Thymus (tissue), 11 donors: ENCODE measurements around the gene NNAT. TPM values are rescaled to one million over a fixed set of nuclear protein-coding genes. Genes with fewer than 3 reads are reported as not detected.

Experiments
- DNase-seq, 9 donors: peaks; one replicate each; pipeline ENCODE4 v3.0.0-alpha.2; 2013; ENCODE audit warnings: low spot score in 9 of 9, low read depth in 6 of 9, missing footprints in 1 of 9
- H3K27ac ChIP-seq, 2 donors: one replicate each; pipeline ENCODE4 v1.5.1; 2013; ENCODE audit warnings: control low read depth in 1 of 2, low read depth in 1 of 2, low read length in 1 of 2, mild to moderate bottlenecking in 1 of 2, moderate library complexity in 1 of 2
- H3K27me3 ChIP-seq, 2 donors: one replicate each; pipeline ENCODE4 v1.5.1; 2013; ENCODE audit warnings: low read length in 1 of 2; ENCODE audit not compliant: control insufficient read depth in 2 of 2, insufficient read depth in 1 of 2
- H3K36me3 ChIP-seq, 2 donors: one replicate each; pipeline ENCODE4 v1.5.1; 2013; ENCODE audit warnings: low read length in 1 of 2, mild to moderate bottlenecking in 1 of 2, moderate library complexity in 1 of 2; ENCODE audit not compliant: control insufficient read depth in 2 of 2, insufficient read depth in 2 of 2
- H3K4me1 ChIP-seq, 2 donors: one replicate each; pipeline ENCODE4 v1.5.1; 2013; ENCODE audit warnings: low read length in 2 of 2; ENCODE audit not compliant: control insufficient read depth in 2 of 2, insufficient read depth in 2 of 2
- H3K4me3 ChIP-seq, 2 donors: one replicate each; pipeline ENCODE4 v1.5.1; 2013; ENCODE audit warnings: low read length in 2 of 2, control low read depth in 1 of 2, mild to moderate bottlenecking in 1 of 2
- H3K9me3 ChIP-seq, 2 donors: one replicate each; pipeline ENCODE4 v1.5.1; 2013; ENCODE audit warnings: low read length in 1 of 2, mild to moderate bottlenecking in 1 of 2; ENCODE audit not compliant: control insufficient read depth in 2 of 2, insufficient read depth in 1 of 2
- WGBS: extraction: QIAGEN DNeasy Blood & Tissue Kit; methylation state at CpG from one replicate; pipeline ENCODE4 v1.1.7; 2013; 5-methylcytosine and 5-hydroxymethylcytosine counted together
- polyA plus RNA-seq: library from polyadenylated mRNA; stranded (reverse); fragments of 200-250 nt; gene quantifications from one replicate; pipeline ENCODE4 v1.2.3, GENCODE V29; 2013
- total RNA-seq: library from RNA; stranded (reverse); fragments of 120-200 nt; gene quantifications from one replicate; pipeline ENCODE4 v1.2.4, GENCODE V29; 2013
- donor health status: healthy.

Gene NNAT
- total and polyA plus RNA-seq, 2 donors: 16.1 to 19.9 TPM

DNA sequence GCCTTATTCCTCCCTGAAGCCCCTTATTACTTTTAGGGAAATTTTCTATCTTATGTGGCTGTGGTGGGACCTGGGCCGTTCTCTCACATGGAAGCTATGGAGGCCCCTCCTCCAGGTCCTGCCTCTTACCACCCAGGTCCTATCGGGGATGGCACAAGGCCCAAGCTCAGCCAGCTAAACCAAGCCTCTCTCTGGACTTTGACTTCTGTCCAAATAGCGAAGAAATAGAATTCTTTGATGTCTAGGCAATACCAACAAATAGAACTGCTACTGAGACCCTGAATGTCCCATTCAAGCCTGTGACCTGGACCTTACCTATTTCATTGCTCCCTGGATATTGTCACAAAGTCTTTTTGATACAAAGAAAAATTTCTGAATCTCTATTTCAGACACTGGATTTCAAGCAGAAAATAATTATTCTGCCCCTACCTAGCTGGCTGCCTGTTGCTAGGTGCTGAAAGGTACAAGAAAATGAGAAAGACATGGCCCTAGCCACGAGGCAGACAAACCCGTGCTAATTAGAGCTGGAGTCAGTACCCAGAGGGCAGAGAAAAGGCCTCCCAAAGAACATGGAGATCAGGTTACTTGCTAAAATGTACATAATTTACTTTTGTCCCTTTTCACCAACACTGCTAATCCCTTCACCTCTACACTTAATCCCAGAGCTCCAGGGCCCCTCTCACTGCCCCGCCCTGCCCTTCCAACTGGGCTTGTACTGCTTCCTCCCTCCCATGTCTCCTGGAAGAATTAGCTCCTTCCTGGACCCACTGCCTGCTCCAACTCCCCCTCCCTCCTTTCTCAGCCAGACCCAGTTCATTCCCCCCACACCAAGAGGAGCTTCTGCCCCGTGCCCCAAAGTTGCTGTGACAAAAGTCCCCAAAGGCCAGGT is 15.5 kb upstream of the NNAT start:
- Histone ChIP-seq H3K27ac (no peak overlapping the region), H3K4me3 (no peak overlapping the region), H3K27me3 (no peaks in the 10 kb centered on the region), H3K4me1 (no peaks in the 10 kb centered on the region), H3K36me3 (peaks cover 0 to 3% of the 10 kb centered on the region in 2 donors), H3K9me3 (no peaks in the 10 kb centered on the region)
- no peak for DNase-seq
- 97% methylated on average over 7 of the region's 7 CpGs for WGBS

DNA sequence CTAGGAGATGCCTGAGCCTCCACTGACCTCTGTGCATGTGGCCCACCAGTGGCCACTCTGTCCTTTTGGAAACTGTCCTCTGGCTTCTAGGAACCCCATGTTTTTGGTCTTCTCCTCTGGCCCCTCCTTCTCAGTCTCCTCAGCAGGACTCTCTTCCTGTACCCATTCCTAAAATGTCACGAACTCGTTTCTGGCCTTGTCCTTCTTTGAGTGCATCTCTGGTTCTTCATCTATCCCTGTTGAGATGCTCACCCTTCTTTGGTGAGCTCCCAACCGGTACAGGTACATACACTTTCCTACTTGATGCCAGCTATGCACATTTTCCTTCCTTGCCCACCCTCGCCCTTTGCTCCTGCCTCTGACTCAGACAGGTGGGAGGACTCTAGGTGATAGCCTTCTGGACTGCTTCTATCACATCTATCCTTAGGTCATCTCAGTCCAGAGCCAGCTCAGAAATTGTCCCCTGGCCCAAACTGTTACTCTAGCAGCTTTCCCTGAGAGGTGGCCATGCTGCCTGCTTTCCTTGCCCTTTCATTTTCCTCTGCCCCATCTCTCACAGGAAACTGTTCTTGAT is 14.8 kb upstream of the NNAT start:
- DNase-seq: no peak
- 94% methylated on average over 4 of the region's 4 CpGs for WGBS

DNA sequence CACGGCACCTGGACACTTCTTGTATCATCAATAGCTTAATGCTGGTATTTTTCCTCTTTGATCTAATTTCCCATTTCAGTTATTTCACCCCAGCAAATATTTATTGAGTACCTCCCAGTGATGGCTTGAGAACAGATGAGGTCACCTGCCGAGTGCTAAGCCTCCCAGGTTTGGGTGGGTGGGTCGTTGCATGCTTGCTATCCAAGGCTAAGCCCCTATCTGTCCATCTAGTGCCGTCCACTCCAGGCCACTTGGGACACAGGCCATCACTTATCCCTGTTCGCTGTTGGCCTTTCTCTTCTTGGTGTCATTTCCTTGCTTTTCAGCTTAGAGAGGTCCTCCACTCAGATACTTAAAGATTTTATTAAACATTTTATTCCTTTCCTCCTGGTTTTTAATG is 10.8 kb upstream of the NNAT start:
- 96% methylated on average over 5 of the region's 5 CpGs for WGBS
- Histone ChIP-seq H3K4me3 (no peak overlapping the region), H3K9me3 (no peaks in the 10 kb centered on the region), H3K36me3 (peaks cover 3 to 8% of the 10 kb centered on the region in 2 donors), H3K27ac (no peak overlapping the region), H3K4me1 (no peaks in the 10 kb centered on the region), H3K27me3 (no peaks in the 10 kb centered on the region)
- no peak for DNase-seq

More for the DNA sequence above, 14.8 kb upstream of the NNAT start:
- Histone ChIP-seq H3K27ac (no peak overlapping the region), H3K36me3 (peaks cover 3 to 4% of the 10 kb centered on the region in 2 donors), H3K4me1 (no peaks in the 10 kb centered on the region), H3K27me3 (no peaks in the 10 kb centered on the region), H3K4me3 (no peak overlapping the region), H3K9me3 (no peaks in the 10 kb centered on the region)

DNA sequence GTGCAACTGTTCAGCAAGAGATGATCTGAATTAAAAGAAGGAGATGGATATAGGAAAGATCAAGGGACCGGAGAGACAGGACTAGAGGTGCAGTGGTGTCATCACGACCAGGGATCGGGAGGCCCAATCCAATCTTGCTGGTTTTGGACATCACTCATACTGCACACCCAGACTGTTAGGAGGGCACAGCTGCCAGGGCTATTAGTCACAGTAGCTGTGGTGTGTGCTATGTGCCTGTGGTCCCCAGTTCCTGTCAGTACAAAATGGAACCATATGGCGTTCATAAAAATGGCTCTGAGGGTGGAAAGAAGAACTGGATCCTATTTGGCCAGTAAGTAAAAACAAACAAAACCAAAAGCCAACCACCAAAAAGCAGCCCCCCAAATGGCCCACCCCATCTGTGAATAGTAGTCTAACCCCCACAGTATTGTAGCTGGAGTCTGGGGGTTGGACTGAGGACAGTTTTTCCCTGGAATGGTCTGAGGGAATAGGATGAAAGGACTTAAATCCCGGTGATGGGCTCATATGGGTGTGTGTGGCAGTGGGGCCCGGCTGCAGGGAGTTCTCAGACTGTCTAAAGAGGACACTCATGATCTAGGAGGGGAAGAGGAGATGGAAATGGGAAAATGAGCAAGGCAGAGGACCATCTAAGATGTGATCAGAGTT is 9.3 kb upstream of the NNAT start:
- H3K36me3 ChIP-seq: peaks cover 3 to 8% of the 10 kb centered on the region in 2 donors
- H3K4me1 ChIP-seq: peaks cover 0 to 7% of the 10 kb centered on the region in 2 donors
- H3K27me3 ChIP-seq: no peaks in the 10 kb centered on the region
- DNase-seq: no peak
- H3K9me3 ChIP-seq: no peaks in the 10 kb centered on the region
- no peak overlapping the region for H3K27ac ChIP-seq
- 99% methylated on average over 6 of the region's 6 CpGs for WGBS
- no peak overlapping the region for H3K4me3 ChIP-seq

DNA sequence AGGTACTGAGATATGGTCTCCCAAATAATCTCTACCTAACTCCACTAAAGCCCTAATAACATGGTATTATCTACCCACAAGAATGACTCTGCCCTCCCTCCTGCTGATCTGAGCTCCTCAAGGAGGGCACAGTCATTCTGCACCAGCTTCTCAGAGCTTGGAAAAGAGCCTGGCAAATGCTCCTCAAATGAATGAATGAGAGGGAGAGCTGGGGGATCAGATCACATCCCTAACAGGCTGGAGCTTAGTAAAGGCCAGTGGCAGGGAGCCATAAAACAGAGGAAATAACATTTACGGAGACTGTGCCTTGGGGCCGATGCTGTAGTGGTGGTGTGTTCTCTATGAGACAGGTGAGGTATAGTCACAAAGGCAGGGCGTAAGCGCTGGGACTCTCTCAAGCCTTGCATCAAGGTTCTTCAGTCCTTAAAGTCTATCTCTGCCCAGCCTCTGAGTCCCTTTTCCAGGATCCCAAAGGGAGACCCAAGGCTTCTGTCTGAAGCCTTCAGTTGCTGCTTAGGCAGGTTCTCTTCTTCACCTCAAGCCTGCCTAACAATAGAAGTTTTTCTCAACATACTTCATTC is 7.2 kb upstream of the NNAT start:
- DNase-seq: no peak
- Histone ChIP-seq H3K27ac (no peak overlapping the region), H3K36me3 (peaks cover 11 to 14% of the 10 kb centered on the region in 2 donors), H3K4me3 (no peak overlapping the region), H3K4me1 (peaks cover 0 to 7% of the 10 kb centered on the region in 2 donors), H3K27me3 (no peaks in the 10 kb centered on the region), H3K9me3 (no peaks in the 10 kb centered on the region)
- WGBS: over 99% methylated on average over 4 of the region's 4 CpGs

DNA sequence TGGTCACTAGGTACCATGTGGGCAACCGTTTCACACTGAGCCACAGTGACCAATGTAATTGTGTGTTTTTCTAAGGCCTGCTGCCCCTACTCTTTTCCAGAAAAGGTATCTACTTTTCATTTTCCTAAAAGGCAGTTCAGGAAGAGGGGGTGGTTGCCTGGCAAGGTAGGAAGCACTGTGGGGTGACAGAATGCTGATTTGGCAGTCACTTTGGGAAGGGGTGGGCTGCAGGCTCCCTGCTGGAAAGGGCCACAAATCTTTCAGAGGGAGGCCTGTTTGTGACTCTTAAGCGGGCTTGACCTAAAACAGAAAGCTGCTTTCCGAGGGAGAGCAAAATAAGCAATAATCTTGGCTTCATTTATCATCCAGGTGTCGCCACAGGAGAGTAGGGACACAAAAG is 5.2 kb upstream of the NNAT start:
- Histone ChIP-seq H3K4me1 (peaks cover 0 to 7% of the 10 kb centered on the region in 2 donors), H3K4me3 (no peak overlapping the region), H3K9me3 (peaks cover 1 to 8% of the 10 kb centered on the region in 2 donors), H3K36me3 (peaks cover 10 to 11% of the 10 kb centered on the region in 2 donors), H3K27ac (no peak overlapping the region), H3K27me3 (peaks cover 0 to 16% of the 10 kb centered on the region in 2 donors)
- DNase-seq: no peak
- WGBS: 98% methylated on average over 4 of the region's 4 CpGs

DNA sequence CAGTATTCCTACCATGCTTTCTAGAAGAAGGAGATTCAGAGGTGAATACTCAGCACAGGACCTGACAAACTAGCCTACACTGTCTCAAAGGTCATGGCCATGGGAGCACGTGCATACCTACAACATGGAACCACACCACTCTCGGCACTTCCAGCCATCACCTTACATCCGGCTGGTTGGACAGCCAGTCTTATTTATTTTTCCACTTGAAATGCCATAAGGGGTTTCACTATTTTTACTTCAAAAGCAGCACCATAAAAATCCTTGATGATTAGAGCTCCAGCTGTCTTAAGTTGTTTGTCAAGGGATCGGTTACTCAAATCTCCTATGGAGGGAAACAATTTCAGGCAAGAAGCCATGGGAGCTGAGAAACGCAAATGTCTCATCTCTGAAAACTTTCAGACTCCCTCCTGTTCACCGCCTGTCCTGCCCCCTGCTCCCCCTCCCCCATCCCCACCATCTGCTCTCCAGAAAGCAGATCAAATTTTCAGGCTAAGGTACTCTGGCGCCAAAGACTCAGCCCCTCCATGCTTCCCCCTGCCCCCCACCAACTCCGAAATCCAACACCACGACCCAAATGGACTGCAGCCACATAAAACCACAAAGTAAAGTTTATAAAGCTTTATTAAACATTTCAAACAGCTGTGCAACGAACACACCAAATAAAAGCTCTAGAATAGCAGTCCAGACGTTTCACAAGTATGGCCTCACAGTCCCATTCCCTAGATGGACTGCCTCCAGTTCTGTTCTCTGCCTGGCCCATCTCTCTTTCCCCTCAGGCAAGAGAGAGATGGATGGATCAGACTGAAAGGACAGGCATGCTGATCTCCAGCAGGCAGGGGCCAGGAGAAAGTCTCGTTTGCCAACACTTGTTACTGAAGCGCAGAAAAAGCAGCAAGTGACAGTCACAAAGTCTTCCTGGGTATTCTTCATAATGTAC is 4.0 kb upstream of the NNAT start:
- peak overlapping the region; percentile 3 to 37 for H3K27ac ChIP-seq
- H3K27me3 ChIP-seq: peaks cover 0 to 25% of the 10 kb centered on the region in 2 donors
- H3K4me3 ChIP-seq: no peak overlapping the region
- DNase-seq: peak in 1 of 9 donors; percentile 30
- WGBS: 93% methylated on average over 13 of the region's 13 CpGs
- peaks cover 10% of the 10 kb centered on the region in 2 donors for H3K36me3 ChIP-seq
- peaks cover 6 to 15% of the 10 kb centered on the region in 2 donors for H3K9me3 ChIP-seq
- H3K4me1 ChIP-seq: peaks cover 0 to 14% of the 10 kb centered on the region in 2 donors

DNA sequence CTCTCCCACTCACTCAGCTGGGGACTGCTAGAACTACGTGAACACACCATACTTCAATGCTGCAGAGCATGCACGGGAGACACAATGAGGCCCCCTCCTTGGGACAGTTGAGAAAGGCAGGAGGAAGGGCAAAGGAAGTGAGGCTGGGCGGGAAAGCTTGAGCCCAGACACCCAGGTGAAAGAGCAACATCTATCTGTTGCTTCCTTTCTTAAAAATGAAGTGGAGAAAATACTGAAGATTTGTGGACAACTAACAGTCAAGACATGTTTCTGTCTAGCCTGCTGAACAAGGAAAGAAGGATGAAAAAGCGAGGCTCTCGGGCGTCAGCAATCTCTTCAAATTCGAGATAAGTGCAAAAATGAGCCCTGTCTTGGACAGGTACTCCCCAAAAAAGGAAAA is 3.0 kb upstream of the NNAT start:
- no peak for DNase-seq
- no peak overlapping the region for H3K27ac ChIP-seq
- H3K4me3 ChIP-seq: no peak overlapping the region
- WGBS: 98% methylated on average over 7 of the region's 7 CpGs
- peaks cover 6 to 15% of the 10 kb centered on the region in 2 donors for H3K9me3 ChIP-seq
- peaks cover 0 to 16% of the 10 kb centered on the region in 2 donors for H3K4me1 ChIP-seq
- H3K27me3 ChIP-seq: peaks cover 0 to 34% of the 10 kb centered on the region in 2 donors
- peaks cover 10% of the 10 kb centered on the region in 2 donors for H3K36me3 ChIP-seq
